Natural killer cell treated with Interleukin-12 subunit alpha and Interleukin-12 subunit beta and Interleukin-15 and Interleukin-18, amount 100 ng/mL, for 72 hours (primary cell): ENCODE measurements around the gene TARDBP. TPM values are rescaled to one million over a fixed set of nuclear protein-coding genes. Genes with fewer than 3 reads are reported as not detected.
"Not testable (repeated sequence)": the region's sequence is repeated elsewhere in the genome, so short reads cannot be mapped to it uniquely, and the experiment has no call there.

Source experiments
- ATAC-seq, 2 donors: fragments of 150-1000 bp; cut with Tn5 transposase in 1 of 2; sonication (Bioruptor Pico), chemical (Tn5 transposase) in 1 of 2; 2 replicates each; pipeline ENCODE4 v1.10.0; 2021
- DNase-seq: peaks from one replicate; pipeline ENCODE4 v3.0.0; 2022; ENCODE audit warnings: low spot score
- H3K27ac Mint-ChIP-seq, 2 donors: 1 replicate in 1 of 2; 2 replicates in 1 of 2; pipeline ENCODE4 v1.8.0; 2022; ENCODE audit warnings: mixed read lengths in 2 of 2, mild to moderate bottlenecking in 1 of 2, moderate library complexity in 1 of 2
- H3K27me3 Mint-ChIP-seq, 2 donors: 1 replicate in 1 of 2; 2 replicates in 1 of 2; pipeline ENCODE4 v1.8.0; 2022; ENCODE audit warnings: mixed read lengths in 2 of 2
- H3K36me3 Mint-ChIP-seq: one replicate; pipeline ENCODE4 v1.8.0; 2022; ENCODE audit warnings: mixed read lengths
- H3K4me1 Mint-ChIP-seq, 2 donors: 1 replicate in 1 of 2; 2 replicates in 1 of 2; pipeline ENCODE4 v1.8.0; 2022; ENCODE audit warnings: low read depth in 2 of 2, mixed read lengths in 2 of 2, mild to moderate bottlenecking in 1 of 2
- H3K4me3 Mint-ChIP-seq: one replicate; pipeline ENCODE4 v1.8.0; 2022; ENCODE audit warnings: mixed read lengths
- H3K9me3 Mint-ChIP-seq: 2 replicates; pipeline ENCODE4 v1.8.0; 2022; ENCODE audit warnings: mixed read lengths
- total RNA-seq, 2 donors: library from RNA; stranded (reverse); gene quantifications; one replicate each; pipeline ENCODE4 v1.2.3, GENCODE V29; 2022

Gene TARDBP
- total RNA-seq, 2 donors from 2014 or later, result 147 to 226 TPM

GRCh38 chr1:10980841-10981727 lies 31.4 kb upstream of the TARDBP start:
- Mint-ChIP-seq H3K36me3 (no peaks in the 10 kb centered on the region), H3K4me3 (no peak overlapping the region), H3K27ac (no peak overlapping the region), H3K9me3 (no peaks in the 10 kb centered on the region), H3K27me3 (peaks cover 6 to 25% of the 10 kb centered on the region in 2 donors), H3K4me1 (peaks cover 0 to 2% of the 10 kb centered on the region in 2 donors)
- DNase-seq (no peak), ATAC-seq (no peak)

GRCh38 chr1:10986525-10986890 lies 25.9 kb upstream of the TARDBP start:
- H3K4me3 Mint-ChIP-seq, result no peak overlapping the region
- no peak for ATAC-seq
- H3K36me3 Mint-ChIP-seq, result no peaks in the 10 kb centered on the region

GRCh38 chr1:10987840-10988417 lies 24.5 kb upstream of the TARDBP start:
- Mint-ChIP-seq H3K36me3 (no peaks in the 10 kb centered on the region), H3K4me1 (peaks cover 0 to 4% of the 10 kb centered on the region in 2 donors), H3K27me3 (peaks cover 7 to 8% of the 10 kb centered on the region in 2 donors), H3K4me3 (no peak overlapping the region), H3K27ac (no peak overlapping the region), H3K9me3 (no peaks in the 10 kb centered on the region)
- ATAC-seq (no peak), DNase-seq (no peak)

More at GRCh38 chr1:10986525-10986890, 25.9 kb upstream of the TARDBP start:
- peaks cover 7 to 13% of the 10 kb centered on the region in 2 donors for H3K27me3 Mint-ChIP-seq
- no peaks in the 10 kb centered on the region for H3K9me3 Mint-ChIP-seq
- no peak for DNase-seq
- H3K4me1 Mint-ChIP-seq, result peaks cover 0 to 4% of the 10 kb centered on the region in 2 donors
- H3K27ac Mint-ChIP-seq, result no peak overlapping the region

GRCh38 chr1:10989095-10989494 lies 23.4 kb upstream of the TARDBP start:
- no peaks in the 10 kb centered on the region for H3K9me3 Mint-ChIP-seq

GRCh38 chr1:10989920-10990516 lies 22.4 kb upstream of the TARDBP start:
- H3K36me3 Mint-ChIP-seq, DNase-seq, H3K27me3 Mint-ChIP-seq, H3K4me1 Mint-ChIP-seq, H3K4me3 Mint-ChIP-seq, H3K9me3 Mint-ChIP-seq, ATAC-seq, H3K27ac Mint-ChIP-seq: not testable (repeated sequence)

More at GRCh38 chr1:10989095-10989494, 23.4 kb upstream of the TARDBP start:
- Mint-ChIP-seq H3K27me3 (peaks cover 7 to 8% of the 10 kb centered on the region in 2 donors), H3K4me3 (no peak overlapping the region), H3K27ac (no peak overlapping the region), H3K4me1 (peaks cover 0 to 4% of the 10 kb centered on the region in 2 donors), H3K36me3 (no peaks in the 10 kb centered on the region)
- no peak for ATAC-seq
- no peak for DNase-seq

- Mint-ChIP-seq H3K36me3 (no peaks in the 10 kb centered on the region), H3K27ac (no peak overlapping the region), H3K4me1 (peaks cover 0 to 4% of the 10 kb centered on the region in 2 donors), H3K4me3 (no peak overlapping the region), H3K9me3 (no peaks in the 10 kb centered on the region), H3K27me3 (peaks cover 4 to 7% of the 10 kb centered on the region in 2 donors)
- DNase-seq (no peak), ATAC-seq (no peak)
These were observed 21.6 kb upstream of the TARDBP start for GRCh38 chr1:10990828-10991227.

GRCh38 chr1:10992004-10992403 lies 20.4 kb upstream of the TARDBP start:
- H3K27ac Mint-ChIP-seq, result peak overlapping the region in 1 of 2 donors; percentile 19
- not testable (repeated sequence) for ATAC-seq, H3K36me3 Mint-ChIP-seq, H3K4me1 Mint-ChIP-seq, H3K27me3 Mint-ChIP-seq, H3K9me3 Mint-ChIP-seq, H3K4me3 Mint-ChIP-seq, DNase-seq

- DNase-seq (no peak), ATAC-seq (no peak)
- H3K4me1 Mint-ChIP-seq, result no peaks in the 10 kb centered on the region
- H3K4me3 Mint-ChIP-seq, result no peak overlapping the region
- H3K36me3 Mint-ChIP-seq, result no peaks in the 10 kb centered on the region
- H3K9me3 Mint-ChIP-seq, result no peaks in the 10 kb centered on the region
- H3K27me3 Mint-ChIP-seq, result no peaks in the 10 kb centered on the region
- H3K27ac Mint-ChIP-seq, result no peak overlapping the region
These were observed 19.6 kb upstream of the TARDBP start for GRCh38 chr1:10992864-10993263.

- no peaks in the 10 kb centered on the region for H3K9me3 Mint-ChIP-seq
- H3K36me3 Mint-ChIP-seq, result no peaks in the 10 kb centered on the region
- H3K4me3 Mint-ChIP-seq, result no peak overlapping the region
- H3K4me1 Mint-ChIP-seq, result no peaks in the 10 kb centered on the region
- no peak overlapping the region for H3K27ac Mint-ChIP-seq
- H3K27me3 Mint-ChIP-seq, result no peaks in the 10 kb centered on the region
- ATAC-seq (no peak), DNase-seq (no peak)
These were observed 16.4 kb upstream of the TARDBP start for GRCh38 chr1:10996100-10996499.

GRCh38 chr1:11000526-11000925 lies 11.9 kb upstream of the TARDBP start:
- Mint-ChIP-seq H3K4me3 (no peak overlapping the region), H3K27ac (no peak overlapping the region)
- no peak for ATAC-seq

GRCh38 chr1:11013160-11013531 lies 692 bp downstream of the TARDBP start:
- H3K36me3 Mint-ChIP-seq, result peaks cover 24% of the 10 kb centered on the region
- H3K27me3 Mint-ChIP-seq, result no peaks in the 10 kb centered on the region
- H3K9me3 Mint-ChIP-seq, result no peaks in the 10 kb centered on the region
- peak; percentile 0 to 3 for ATAC-seq
- peaks cover 21% of the 10 kb centered on the region in 2 donors for H3K4me1 Mint-ChIP-seq
- H3K4me3 Mint-ChIP-seq, result peak overlapping the region; percentile 84
- no peak for DNase-seq
- H3K27ac Mint-ChIP-seq, result peak overlapping the region; percentile 95 to 98

More at GRCh38 chr1:11000526-11000925, 11.9 kb upstream of the TARDBP start:
- no peaks in the 10 kb centered on the region for H3K27me3 Mint-ChIP-seq
- no peaks in the 10 kb centered on the region for H3K9me3 Mint-ChIP-seq
- no peak for DNase-seq
- no peaks in the 10 kb centered on the region for H3K36me3 Mint-ChIP-seq
- H3K4me1 Mint-ChIP-seq, result no peaks in the 10 kb centered on the region

GRCh38 chr1:11019358-11019757 lies 6.9 kb downstream of the TARDBP start:
- H3K4me1 Mint-ChIP-seq, result peaks cover 33 to 34% of the 10 kb centered on the region in 2 donors
- not testable (repeated sequence) for ATAC-seq, DNase-seq, H3K27ac Mint-ChIP-seq, H3K27me3 Mint-ChIP-seq, H3K9me3 Mint-ChIP-seq, H3K4me3 Mint-ChIP-seq
- peaks cover 49% of the 10 kb centered on the region for H3K36me3 Mint-ChIP-seq

- no peak for ATAC-seq
- H3K36me3 Mint-ChIP-seq, result peaks cover 48% of the 10 kb centered on the region
These were observed 7.5 kb downstream of the TARDBP start for GRCh38 chr1:11019971-11020370.

GRCh38 chr1:11023201-11023600 lies 10.7 kb downstream of the TARDBP start:
- peaks cover 24 to 27% of the 10 kb centered on the region in 2 donors for H3K4me1 Mint-ChIP-seq
- DNase-seq (no peak), ATAC-seq (no peak)
- no peak overlapping the region for H3K4me3 Mint-ChIP-seq
- peaks cover 44% of the 10 kb centered on the region for H3K36me3 Mint-ChIP-seq
- no peak overlapping the region for H3K27ac Mint-ChIP-seq
- no peaks in the 10 kb centered on the region for H3K9me3 Mint-ChIP-seq
- H3K27me3 Mint-ChIP-seq, result no peaks in the 10 kb centered on the region

More at GRCh38 chr1:11019971-11020370, 7.5 kb downstream of the TARDBP start:
- no peak overlapping the region for H3K4me3 Mint-ChIP-seq
- no peaks in the 10 kb centered on the region for H3K9me3 Mint-ChIP-seq
- no peak for DNase-seq
- no peak overlapping the region for H3K27ac Mint-ChIP-seq
- peaks cover 29 to 31% of the 10 kb centered on the region in 2 donors for H3K4me1 Mint-ChIP-seq
- H3K27me3 Mint-ChIP-seq, result no peaks in the 10 kb centered on the region
